PC-9 (cell line): ENCODE results near the gene PDE3B. TPM values are rescaled to one million over a fixed set of nuclear protein-coding genes. Genes with fewer than 3 reads are reported as not detected.
"Not testable (repeated sequence)": the region's sequence is repeated elsewhere in the genome, so short reads cannot be mapped to it uniquely, and the experiment has no call there.

ENCODE experiments used
- BruUV-seq: library from RNA; stranded (reverse); fragments of 400-500 nt; replicated peaks from 2 replicates; lab custom pipeline; 2021; lab: Mats Ljungman, UMichigan
- CTCF ChIA-PET: fragments of 300-600 bp; sonication (Branson Sonifier 250); formaldehyde crosslinking; loops from one replicate; lab custom pipeline; 2022; ENCODE audit warnings: antibody characterized with exemption; lab: Charles Lee
- POLR2A ChIA-PET: fragments of 300-600 bp; sonication (Branson Sonifier 250); formaldehyde crosslinking; loops from one replicate; lab custom pipeline; 2022; ENCODE audit warnings: antibody characterized with exemption; ENCODE audit not compliant: unreplicated experiment; lab: Charles Lee
- DNase-seq, 2 experiments: peaks; one replicate each; pipeline versions ENCODE4 v3.0.0 to v3.0.0-alpha.2; 2015 to 2022; ENCODE audit warnings: mixed read lengths in 1 of 2
- H2AFZ ChIP-seq: fragments of 200-600 bp; sonication (generic); 2 replicates; pipeline ENCODE4 v1.8.1; 2017; ENCODE audit warnings: antibody characterized with exemption
- H3F3A ChIP-seq: fragments of 200-600 bp; sonication (generic); 2 replicates; pipeline ENCODE4 v1.8.1; 2017; ENCODE audit warnings: antibody characterized with exemption, mild to moderate bottlenecking, low read depth; ENCODE audit not compliant: insufficient read depth
- H3K27ac ChIP-seq: fragments of 200-600 bp; sonication (generic); 2 replicates; pipeline ENCODE4 v1.6.1; 2016; ENCODE audit warnings: mixed run types
- H3K27me3 ChIP-seq: fragments of 200-600 bp; sonication (generic); 2 replicates; pipeline ENCODE4 v1.6.1; 2016; ENCODE audit warnings: low read depth, mixed run types; ENCODE audit not compliant: insufficient read depth
- H3K36me3 ChIP-seq: fragments of 200-600 bp; sonication (generic); 2 replicates; pipeline ENCODE4 v1.6.1; 2016; ENCODE audit warnings: low read depth, mixed run types
- H3K4me1 ChIP-seq: fragments of 200-600 bp; sonication (generic); replicated peaks from 2 replicates; pipeline ENCODE4 v1.6.1; 2016; ENCODE audit warnings: mixed run types; ENCODE audit not compliant: insufficient read depth
- H3K4me2 ChIP-seq: fragments of 200-600 bp; sonication (generic); 2 replicates; pipeline ENCODE4 v1.6.1; 2017; ENCODE audit warnings: mixed run types
- H3K4me3 ChIP-seq: fragments of 200-600 bp; sonication (generic); 2 replicates; pipeline ENCODE4 v1.6.1; 2016; ENCODE audit warnings: mixed run types
- H3K79me2 ChIP-seq: fragments of 200-600 bp; sonication (generic); 2 replicates; pipeline ENCODE4 v1.6.1; 2017; ENCODE audit warnings: low read depth, mixed run types
- H3K9me2 ChIP-seq: fragments of 200-600 bp; sonication (generic); 2 replicates; pipeline ENCODE4 v1.8.1; 2017; ENCODE audit warnings: mild to moderate bottlenecking; ENCODE audit not compliant: insufficient read depth
- H3K9me3 ChIP-seq: fragments of 200-600 bp; sonication (generic); 2 replicates; pipeline ENCODE4 v1.8.1; 2016; ENCODE audit warnings: low read depth; ENCODE audit not compliant: insufficient read depth
- H4K20me1 ChIP-seq: fragments of 200-600 bp; sonication (generic); 2 replicates; pipeline ENCODE4 v1.8.1; 2017; ENCODE audit not compliant: insufficient read depth
- EZH2 ChIP-seq: fragments of 200-600 bp; sonication (generic); IDR thresholded peaks from 2 replicates; pipeline ENCODE4 v1.8.0; 2017; ENCODE audit warnings: antibody characterized with exemption, low read depth
- intact Hi-C: fragments of 100-400 bp; cut with micrococcal nuclease; formaldehyde crosslinking; loops from one replicate; pipeline ENCODE4 v1.10.0; 2022; ENCODE audit not compliant: unreplicated experiment
- total RNA-seq: library from RNA; stranded (reverse); gene quantifications from 2 replicates; pipeline ENCODE4 v1.2.3, GENCODE V29; 2021
- TF ChIP-seq, protein P1 (sequence below): fragments of 200-600 bp; sonication (generic); conservative IDR thresholded peaks from 2 replicates; pipeline ENCODE4 v1.6.1; 2017; ENCODE audit warnings: mixed run types, antibody characterized with exemption, mild to moderate bottlenecking, moderate library complexity

PDE3B gene
- total RNA-seq, 1 experiment from 2014 or later: not detected

DNA sequence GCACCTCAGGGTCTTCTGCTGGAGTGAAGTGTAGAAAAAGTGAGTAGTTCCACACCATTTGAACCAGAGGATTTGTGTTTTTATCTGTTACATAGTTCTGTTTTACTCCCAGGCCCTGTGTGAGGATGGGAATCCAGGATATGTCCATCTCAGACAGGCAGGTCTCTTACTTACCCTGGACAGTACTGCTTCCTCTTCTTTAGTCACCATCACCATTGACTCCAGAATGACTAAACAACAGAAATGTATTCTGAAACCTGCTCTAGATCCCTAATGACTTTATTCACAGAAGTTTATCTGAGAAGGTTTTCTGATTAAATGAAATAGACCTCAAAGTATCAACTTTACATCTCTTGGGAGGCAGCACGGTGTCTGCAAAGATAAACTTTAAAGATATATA is 214.8 kb downstream of the PDE3B start:
- DNase-seq: no peak
- Histone ChIP-seq H3K36me3 (no peaks in the 10 kb centered on the region), H2AFZ (no peak overlapping the region), H3K27ac (no peak overlapping the region), H3K4me3 (no peak overlapping the region), H3K9me3 (no peaks in the 10 kb centered on the region), H3F3A (no peaks in the 10 kb centered on the region), H3K79me2 (no peaks in the 10 kb centered on the region), H3K27me3 (no peaks in the 10 kb centered on the region), H3K4me2 (no peak overlapping the region), H3K4me1 (no peaks in the 10 kb centered on the region), H4K20me1 (no peaks in the 10 kb centered on the region), H3K9me2 (no peaks in the 10 kb centered on the region)
- BruUV-seq: no TSS peak
- intact Hi-C loops: no loop called here
- POLR2A ChIA-PET: no interaction called here
- CTCF ChIA-PET: no interaction called here
- no peak for TF ChIP-seq EZH2

DNA sequence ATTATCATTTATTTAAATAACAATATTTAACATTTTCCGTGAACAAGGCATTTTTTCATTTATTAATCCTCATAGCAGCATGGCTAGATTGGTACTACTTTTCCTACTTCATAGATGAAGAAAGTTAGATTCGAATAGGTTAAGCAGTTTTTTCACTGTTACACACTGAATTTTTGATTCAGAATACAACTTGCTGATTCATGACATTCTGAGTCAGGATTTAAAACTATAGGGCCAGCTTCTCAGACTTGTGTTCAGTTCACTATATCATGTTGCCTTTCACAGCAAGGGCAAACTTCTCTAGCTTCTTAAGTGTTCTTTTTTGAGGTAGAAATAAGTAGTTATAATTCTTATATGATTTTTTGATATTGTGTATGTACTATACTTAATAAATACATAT is 216.9 kb downstream of the PDE3B start:
- Histone ChIP-seq H4K20me1 (no peaks in the 10 kb centered on the region), H3F3A (no peaks in the 10 kb centered on the region), H3K79me2 (no peaks in the 10 kb centered on the region), H3K4me3 (no peak overlapping the region), H3K4me1 (no peaks in the 10 kb centered on the region), H3K27ac (no peak overlapping the region), H3K27me3 (no peaks in the 10 kb centered on the region), H3K9me3 (no peaks in the 10 kb centered on the region), H3K36me3 (no peaks in the 10 kb centered on the region), H2AFZ (no peak overlapping the region), H3K4me2 (no peak overlapping the region), H3K9me2 (no peaks in the 10 kb centered on the region)
- BruUV-seq: no TSS peak
- ChIA-PET POLR2A (no interaction called here), CTCF (no interaction called here)
- TF ChIP-seq, protein P1, sequence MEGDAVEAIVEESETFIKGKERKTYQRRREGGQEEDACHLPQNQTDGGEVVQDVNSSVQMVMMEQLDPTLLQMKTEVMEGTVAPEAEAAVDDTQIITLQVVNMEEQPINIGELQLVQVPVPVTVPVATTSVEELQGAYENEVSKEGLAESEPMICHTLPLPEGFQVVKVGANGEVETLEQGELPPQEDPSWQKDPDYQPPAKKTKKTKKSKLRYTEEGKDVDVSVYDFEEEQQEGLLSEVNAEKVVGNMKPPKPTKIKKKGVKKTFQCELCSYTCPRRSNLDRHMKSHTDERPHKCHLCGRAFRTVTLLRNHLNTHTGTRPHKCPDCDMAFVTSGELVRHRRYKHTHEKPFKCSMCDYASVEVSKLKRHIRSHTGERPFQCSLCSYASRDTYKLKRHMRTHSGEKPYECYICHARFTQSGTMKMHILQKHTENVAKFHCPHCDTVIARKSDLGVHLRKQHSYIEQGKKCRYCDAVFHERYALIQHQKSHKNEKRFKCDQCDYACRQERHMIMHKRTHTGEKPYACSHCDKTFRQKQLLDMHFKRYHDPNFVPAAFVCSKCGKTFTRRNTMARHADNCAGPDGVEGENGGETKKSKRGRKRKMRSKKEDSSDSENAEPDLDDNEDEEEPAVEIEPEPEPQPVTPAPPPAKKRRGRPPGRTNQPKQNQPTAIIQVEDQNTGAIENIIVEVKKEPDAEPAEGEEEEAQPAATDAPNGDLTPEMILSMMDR: no peak
- no peak for TF ChIP-seq EZH2
- no peak for DNase-seq
- intact Hi-C loops: no loop called here

DNA sequence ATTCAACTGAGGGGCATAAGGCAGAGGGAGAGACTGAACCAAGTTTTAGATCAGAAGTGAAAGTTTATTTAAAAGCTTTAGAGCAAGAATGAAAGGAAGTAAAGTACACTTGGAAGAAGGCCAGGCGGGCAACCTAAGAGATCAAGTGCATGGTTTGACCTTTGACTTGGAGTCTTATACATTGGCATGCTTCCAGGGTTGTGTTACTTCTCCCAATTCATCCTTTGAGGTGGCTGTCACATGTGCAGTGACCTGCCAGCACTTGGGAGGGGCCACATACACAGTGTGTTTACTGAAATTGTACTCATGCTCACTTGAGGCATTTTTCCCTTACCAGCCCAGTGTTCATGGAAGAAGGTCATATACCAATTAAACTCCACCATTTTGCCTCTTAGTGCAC is 218.1 kb downstream of the PDE3B start:
- no peaks in the 10 kb centered on the region for H3K36me3 ChIP-seq
- intact Hi-C loops: no loop called here
- H3K4me1 ChIP-seq: no peaks in the 10 kb centered on the region
- TF ChIP-seq EZH2: no peak
- TF ChIP-seq, protein P1: no peak
- H2AFZ ChIP-seq: no peak overlapping the region
- no peak overlapping the region for H3K4me2 ChIP-seq
- ChIA-PET POLR2A (no interaction called here), CTCF (no interaction called here)
- H3K27me3 ChIP-seq: no peaks in the 10 kb centered on the region
- no peaks in the 10 kb centered on the region for H3K79me2 ChIP-seq
- no peak overlapping the region for H3K4me3 ChIP-seq
- no peaks in the 10 kb centered on the region for H4K20me1 ChIP-seq
- no peaks in the 10 kb centered on the region for H3K9me3 ChIP-seq
- H3K27ac ChIP-seq: no peak overlapping the region
- H3K9me2 ChIP-seq: no peaks in the 10 kb centered on the region
- no peaks in the 10 kb centered on the region for H3F3A ChIP-seq
- no peak for DNase-seq
- no TSS peak for BruUV-seq

GRCh38 chr11:14863775-14864174 is 220.2 kb downstream of the PDE3B start:
- CTCF ChIA-PET, POLR2A ChIA-PET, H3F3A ChIP-seq, H3K79me2 ChIP-seq, intact Hi-C loops, H3K27me3 ChIP-seq, H2AFZ ChIP-seq, H3K9me2 ChIP-seq, H4K20me1 ChIP-seq, H3K4me1 ChIP-seq, H3K36me3 ChIP-seq, H3K4me2 ChIP-seq, DNase-seq, H3K4me3 ChIP-seq, BruUV-seq, H3K27ac ChIP-seq, H3K9me3 ChIP-seq: not testable (repeated sequence)
